DND-41 (cell line): Measurements from ENCODE around the gene GPR162.

ENCODE experiments used
- ATAC-seq: fragments of 200-7000 bp; cut with Tn5 transposase; 3 replicates; pipeline ENCODE4 v1.9.1; 2021; ENCODE audit warnings: low read depth; ENCODE audit not compliant: insufficient read depth
- DNase-seq: peaks from one replicate; pipeline ENCODE4 v3.0.0-alpha.2; 2020
- H2AFZ ChIP-seq: 2 replicates; pipeline ENCODE4 v1.6.0; 2012; ENCODE audit warnings: low read depth, low read length
- H3K27ac ChIP-seq: 2 replicates; pipeline ENCODE4 v1.5.1; 2012; ENCODE audit warnings: low read length, inconsistent platforms
- H3K27me3 ChIP-seq: fragments of 200-600 bp; sonication (generic); 2 replicates; pipeline ENCODE4 v1.6.0; 2012; ENCODE audit warnings: low read length, mild to moderate bottlenecking, inconsistent platforms; ENCODE audit not compliant: insufficient read depth, poor library complexity
- H3K36me3 ChIP-seq: 2 replicates; pipeline ENCODE4 v1.5.1; 2012; ENCODE audit warnings: low read length, inconsistent platforms; ENCODE audit not compliant: insufficient read depth
- H3K4me1 ChIP-seq: 2 replicates; pipeline ENCODE4 v1.5.1; 2012; ENCODE audit warnings: mild to moderate bottlenecking, low read length; ENCODE audit not compliant: insufficient read depth
- H3K4me2 ChIP-seq: 2 replicates; pipeline ENCODE4 v1.6.0; 2012; ENCODE audit warnings: mild to moderate bottlenecking, moderate library complexity, low read length, inconsistent platforms; ENCODE audit not compliant: insufficient read depth
- H3K4me3 ChIP-seq, 2 experiments: fragments of 200-600 bp in 1 of 2; shearing (Covaris generic) in 1 of 2; 2 replicates each; pipeline ENCODE4 v1.5.1; 2012 to 2016; ENCODE audit warnings: inconsistent platforms in 2 of 2, low read length in 2 of 2, mild to moderate bottlenecking in 2 of 2, low read depth in 1 of 2, moderate library complexity in 1 of 2
- H3K79me2 ChIP-seq: 2 replicates; pipeline ENCODE4 v1.6.0; 2012; ENCODE audit warnings: low read length, inconsistent platforms; ENCODE audit not compliant: insufficient read depth
- H3K9ac ChIP-seq: 2 replicates; pipeline ENCODE4 v1.6.0; 2012; ENCODE audit warnings: low read depth, mild to moderate bottlenecking, inconsistent platforms, low read length, moderate library complexity
- H3K9me3 ChIP-seq: 2 replicates; pipeline ENCODE4 v1.5.1; 2012; ENCODE audit warnings: low read length, moderate library complexity, mild to moderate bottlenecking, inconsistent platforms; ENCODE audit not compliant: insufficient read depth, severe bottlenecking
- H4K20me1 ChIP-seq: 2 replicates; pipeline ENCODE4 v1.6.0; 2012; ENCODE audit warnings: low read length; ENCODE audit not compliant: insufficient read depth
- EZH2 ChIP-seq: IDR thresholded peaks from 3 replicates; pipeline ENCODE4 v1.6.1; 2012; ENCODE audit warnings: borderline replicate concordance, low read depth, mild to moderate bottlenecking, moderate library complexity, low read length, inconsistent platforms; ENCODE audit not compliant: severe bottlenecking
- TF ChIP-seq, protein P1 (sequence below): IDR thresholded peaks from 2 replicates; pipeline ENCODE4 v1.5.1; 2012; ENCODE audit warnings: borderline replicate concordance, low read length, moderate library complexity, mild to moderate bottlenecking; ENCODE audit not compliant: poor library complexity, severe bottlenecking; ENCODE audit errors: extremely low read depth

GPR162 gene

GRCh38 chr12:6849976-6850560 lies 28.4 kb downstream of the GPR162 start:
- H3K4me3 ChIP-seq: peak overlapping the region; percentile 73 to 87
- no peak for TF ChIP-seq EZH2
- TF ChIP-seq, protein P1, sequence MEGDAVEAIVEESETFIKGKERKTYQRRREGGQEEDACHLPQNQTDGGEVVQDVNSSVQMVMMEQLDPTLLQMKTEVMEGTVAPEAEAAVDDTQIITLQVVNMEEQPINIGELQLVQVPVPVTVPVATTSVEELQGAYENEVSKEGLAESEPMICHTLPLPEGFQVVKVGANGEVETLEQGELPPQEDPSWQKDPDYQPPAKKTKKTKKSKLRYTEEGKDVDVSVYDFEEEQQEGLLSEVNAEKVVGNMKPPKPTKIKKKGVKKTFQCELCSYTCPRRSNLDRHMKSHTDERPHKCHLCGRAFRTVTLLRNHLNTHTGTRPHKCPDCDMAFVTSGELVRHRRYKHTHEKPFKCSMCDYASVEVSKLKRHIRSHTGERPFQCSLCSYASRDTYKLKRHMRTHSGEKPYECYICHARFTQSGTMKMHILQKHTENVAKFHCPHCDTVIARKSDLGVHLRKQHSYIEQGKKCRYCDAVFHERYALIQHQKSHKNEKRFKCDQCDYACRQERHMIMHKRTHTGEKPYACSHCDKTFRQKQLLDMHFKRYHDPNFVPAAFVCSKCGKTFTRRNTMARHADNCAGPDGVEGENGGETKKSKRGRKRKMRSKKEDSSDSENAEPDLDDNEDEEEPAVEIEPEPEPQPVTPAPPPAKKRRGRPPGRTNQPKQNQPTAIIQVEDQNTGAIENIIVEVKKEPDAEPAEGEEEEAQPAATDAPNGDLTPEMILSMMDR: no peak
- peaks cover 37% of the 10 kb centered on the region for H3K4me1 ChIP-seq
- H4K20me1 ChIP-seq: peaks cover 27% of the 10 kb centered on the region
- no peaks in the 10 kb centered on the region for H3K27me3 ChIP-seq
- peak overlapping the region; percentile 95 for H3K4me2 ChIP-seq
- peaks cover 57% of the 10 kb centered on the region for H3K36me3 ChIP-seq
- H3K9ac ChIP-seq: peak overlapping the region; percentile 81
- peak overlapping the region; percentile 99 for H3K27ac ChIP-seq
- H3K9me3 ChIP-seq: no peaks in the 10 kb centered on the region
- H2AFZ ChIP-seq: no peak overlapping the region
- ATAC-seq: no peak
- H3K79me2 ChIP-seq: peaks cover 49% of the 10 kb centered on the region
- no peak for DNase-seq

DNA sequence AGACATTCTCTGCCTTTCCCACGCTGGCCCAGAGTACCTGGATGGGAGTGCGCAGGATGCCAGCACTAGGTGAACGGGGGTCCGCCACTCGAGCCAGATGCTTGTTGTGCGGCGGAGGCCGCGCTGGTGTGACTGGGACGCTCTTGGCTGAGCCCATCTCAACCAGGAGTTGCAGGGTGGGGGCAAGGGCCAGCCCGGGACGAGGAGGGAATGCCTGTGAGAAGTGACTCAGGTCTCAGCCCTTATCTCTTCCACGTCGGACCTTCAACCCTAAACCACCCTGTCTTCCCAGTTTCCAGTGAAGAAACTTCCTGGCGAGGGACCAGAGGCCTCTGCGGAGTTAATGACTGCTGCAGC lies 29.2 kb downstream of the GPR162 start:
- no peaks in the 10 kb centered on the region for H3K27me3 ChIP-seq
- no peaks in the 10 kb centered on the region for H3K9me3 ChIP-seq
- peaks cover 57% of the 10 kb centered on the region for H3K79me2 ChIP-seq
- peaks cover 37% of the 10 kb centered on the region for H3K4me1 ChIP-seq
- peak overlapping the region; percentile 99 for H3K27ac ChIP-seq
- peak overlapping the region; percentile 81 for H3K9ac ChIP-seq
- peaks cover 29% of the 10 kb centered on the region for H4K20me1 ChIP-seq
- H3K36me3 ChIP-seq: peaks cover 64% of the 10 kb centered on the region
- peak overlapping the region; percentile 51 for H2AFZ ChIP-seq
- TF ChIP-seq, protein P1: no peak
- no peak for TF ChIP-seq EZH2
- H3K4me3 ChIP-seq: peak overlapping the region; percentile 73 to 87
- DNase-seq: no peak
- ATAC-seq: no peak
- H3K4me2 ChIP-seq: peak overlapping the region; percentile 95

DNA sequence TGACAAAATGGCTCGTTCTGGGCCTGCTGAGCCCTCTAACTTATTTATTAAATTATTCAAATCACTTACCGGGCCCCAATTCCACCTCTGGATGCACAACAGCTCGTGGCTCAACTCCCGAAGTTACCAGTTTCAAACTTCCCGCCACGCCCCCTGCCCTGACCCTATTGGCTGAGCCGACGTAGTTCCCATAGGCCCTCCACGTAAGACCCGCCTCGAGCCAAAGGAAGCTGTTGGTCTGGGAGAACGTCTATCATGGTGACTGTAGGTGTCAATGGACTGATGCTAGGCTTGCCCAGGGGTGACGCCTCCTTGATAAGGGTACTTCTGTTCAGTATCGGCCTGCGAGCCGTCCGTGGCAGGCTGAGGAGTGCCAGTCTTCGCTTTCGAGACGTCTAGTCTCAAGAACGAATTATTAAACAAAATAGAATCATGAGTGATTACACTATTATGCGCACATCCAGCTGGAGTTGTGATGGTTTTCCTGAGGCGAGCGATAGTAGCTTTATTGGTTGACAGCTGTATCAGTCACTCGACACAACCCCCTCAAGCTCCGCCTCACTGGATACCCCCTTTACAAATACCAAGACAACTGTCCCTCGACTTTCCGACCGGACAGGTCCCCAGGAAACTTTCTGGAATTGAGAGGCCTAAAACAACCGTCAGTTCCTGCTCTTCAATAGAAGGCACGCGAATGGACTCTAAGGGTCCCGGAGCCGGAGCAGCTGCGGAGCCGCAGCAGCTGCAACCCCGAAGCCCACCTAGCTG lies 29.7 kb downstream of the GPR162 start, which contains the start of gene CDCA3:
TSS of gene CDCA3 (minus strand) at position 134 of the 768 bp plus-strand sequence. CDS start 334 bp downstream, outside the sequence.
- TF ChIP-seq EZH2: no peak
- TF ChIP-seq, protein P1: no peak
- peaks cover 69% of the 10 kb centered on the region for H3K36me3 ChIP-seq

More for the DNA sequence above, 29.7 kb downstream of the GPR162 start, which contains the start of gene CDCA3:
- H3K4me2 ChIP-seq: peak within 1 kb of the TSS; percentile 95
- peaks cover 37% of the 10 kb centered on the region for H3K4me1 ChIP-seq
- DNase-seq (peak; percentile 98), ATAC-seq (peak; percentile 70)
- peak within 1 kb of the TSS; percentile 73 to 87 for H3K4me3 ChIP-seq
- H3K27me3 ChIP-seq: no peaks in the 10 kb centered on the region
- peak within 1 kb of the TSS; percentile 92 for H2AFZ ChIP-seq
- H3K9me3 ChIP-seq: no peaks in the 10 kb centered on the region
- peaks cover 29% of the 10 kb centered on the region for H4K20me1 ChIP-seq
- H3K79me2 ChIP-seq: peaks cover 59% of the 10 kb centered on the region
- peak within 1 kb of the TSS; percentile 81 for H3K9ac ChIP-seq
- H3K27ac ChIP-seq: peak within 1 kb of the TSS; percentile 99
